Body of pancreas (tissue), 4 donors: ENCODE results near the gene METAP1D. TPM values are rescaled to one million over a fixed set of nuclear protein-coding genes. Genes with fewer than 3 reads are reported as not detected.

Experiments
- ATAC-seq: fragments of 150-250 bp; one replicate; pipeline ENCODE4 v1.9.1; 2016
- DNase-seq, 4 donors: peaks; one replicate each; pipeline ENCODE4 v3.0.0-alpha.2; 2019
- H3K27ac ChIP-seq, 4 donors: fragments of 200-600 bp; sonication (generic); 1 replicate in 3 of 4; 2 replicates in 1 of 4; pipeline versions ENCODE4 v1.5.1 to v1.6.1; 2016 to 2019; ENCODE audit warnings: mild to moderate bottlenecking in 1 of 4, mixed read lengths in 1 of 4, moderate library complexity in 1 of 4
- H3K27me3 ChIP-seq, 2 donors: fragments of 200-600 bp; sonication (generic); one replicate each; pipeline ENCODE4 v1.6.0; 2016; ENCODE audit warnings: mild to moderate bottlenecking in 1 of 2
- H3K36me3 ChIP-seq, 2 donors: fragments of 200-600 bp; sonication (generic); replicated peaks in 1 of 2; 2 replicates each; pipeline ENCODE4 v1.5.1; 2016; ENCODE audit warnings: low read depth in 2 of 2; ENCODE audit not compliant: insufficient read depth in 1 of 2
- H3K4me1 ChIP-seq: fragments of 200-600 bp; sonication (generic); one replicate; pipeline ENCODE4 v1.6.0; 2016
- H3K4me3 ChIP-seq, 2 donors: fragments of 200-600 bp; sonication (generic); 1 replicate in 1 of 2; 2 replicates in 1 of 2; pipeline ENCODE4 v1.5.1; 2016 to 2019
- H3K9me3 ChIP-seq, 3 donors: fragments of 200-600 bp; sonication (generic); 1 replicate in 2 of 3; 2 replicates in 1 of 3; pipeline ENCODE4 v1.5.1; 2016
- POLR2A ChIP-seq, 3 donors: fragments of 450-650 bp; IDR thresholded peaks; one replicate each; pipeline ENCODE4 v1.6.1; 2016; ENCODE audit warnings: antibody characterized with exemption in 3 of 3, mild to moderate bottlenecking in 2 of 3
- WGBS, 2 donors: methylation state at CpG; one replicate each; pipeline ENCODE4 v1.1.5; 2017; 5-methylcytosine and 5-hydroxymethylcytosine counted together
- intact Hi-C: fragments of 100-400 bp; cut with DNase I; formaldehyde crosslinking; loops from one replicate; pipeline ENCODE4 v1.15.1; 2023
- total RNA-seq, 2 donors: library from RNA; depleted of rRNA; stranded (reverse); fragments of >200 nt; gene quantifications; one replicate each; pipeline ENCODE4 v1.1.0, GENCODE V29; 2016
- TF ChIP-seq, protein P1 (sequence below), 7 experiments: fragments of 450-650 bp in 4 of 7; fragments of 200-600 bp in 3 of 7; sonication (generic) in 3 of 7; IDR thresholded peaks; one replicate each; pipeline ENCODE4 v1.5.1; 2016 to 2019; ENCODE audit warnings: antibody characterized with exemption in 7 of 7

The METAP1D gene
- total RNA-seq, 2 donors from 2014 or later, result 9.9 to 40.9 TPM

- intact Hi-C loops, result no loop called here
- H3K27ac ChIP-seq, result no peak overlapping the region
- DNase-seq (no peak), ATAC-seq (no peak)
- H3K36me3 ChIP-seq, result no peaks in the 10 kb centered on the region
- TF ChIP-seq POLR2A (IDR thresholded peaks at IDR 0.05), result no peak
- TF ChIP-seq, protein P1, sequence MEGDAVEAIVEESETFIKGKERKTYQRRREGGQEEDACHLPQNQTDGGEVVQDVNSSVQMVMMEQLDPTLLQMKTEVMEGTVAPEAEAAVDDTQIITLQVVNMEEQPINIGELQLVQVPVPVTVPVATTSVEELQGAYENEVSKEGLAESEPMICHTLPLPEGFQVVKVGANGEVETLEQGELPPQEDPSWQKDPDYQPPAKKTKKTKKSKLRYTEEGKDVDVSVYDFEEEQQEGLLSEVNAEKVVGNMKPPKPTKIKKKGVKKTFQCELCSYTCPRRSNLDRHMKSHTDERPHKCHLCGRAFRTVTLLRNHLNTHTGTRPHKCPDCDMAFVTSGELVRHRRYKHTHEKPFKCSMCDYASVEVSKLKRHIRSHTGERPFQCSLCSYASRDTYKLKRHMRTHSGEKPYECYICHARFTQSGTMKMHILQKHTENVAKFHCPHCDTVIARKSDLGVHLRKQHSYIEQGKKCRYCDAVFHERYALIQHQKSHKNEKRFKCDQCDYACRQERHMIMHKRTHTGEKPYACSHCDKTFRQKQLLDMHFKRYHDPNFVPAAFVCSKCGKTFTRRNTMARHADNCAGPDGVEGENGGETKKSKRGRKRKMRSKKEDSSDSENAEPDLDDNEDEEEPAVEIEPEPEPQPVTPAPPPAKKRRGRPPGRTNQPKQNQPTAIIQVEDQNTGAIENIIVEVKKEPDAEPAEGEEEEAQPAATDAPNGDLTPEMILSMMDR (IDR thresholded peaks at IDR 0.05), result no peak
- peaks cover 40% of the 10 kb centered on the region for H3K4me1 ChIP-seq
- 9 to 18% methylated on average over 31 to 37 of the region's 37 CpGs for WGBS, 2 donors
- H3K9me3 ChIP-seq, result no peaks in the 10 kb centered on the region
- no peak overlapping the region for H3K4me3 ChIP-seq
- peaks cover 0 to 94% of the 10 kb centered on the region in 2 donors for H3K27me3 ChIP-seq
Observed at GRCh38 chr2:172088245-172089004, 88.7 kb downstream of the METAP1D start.

DNA sequence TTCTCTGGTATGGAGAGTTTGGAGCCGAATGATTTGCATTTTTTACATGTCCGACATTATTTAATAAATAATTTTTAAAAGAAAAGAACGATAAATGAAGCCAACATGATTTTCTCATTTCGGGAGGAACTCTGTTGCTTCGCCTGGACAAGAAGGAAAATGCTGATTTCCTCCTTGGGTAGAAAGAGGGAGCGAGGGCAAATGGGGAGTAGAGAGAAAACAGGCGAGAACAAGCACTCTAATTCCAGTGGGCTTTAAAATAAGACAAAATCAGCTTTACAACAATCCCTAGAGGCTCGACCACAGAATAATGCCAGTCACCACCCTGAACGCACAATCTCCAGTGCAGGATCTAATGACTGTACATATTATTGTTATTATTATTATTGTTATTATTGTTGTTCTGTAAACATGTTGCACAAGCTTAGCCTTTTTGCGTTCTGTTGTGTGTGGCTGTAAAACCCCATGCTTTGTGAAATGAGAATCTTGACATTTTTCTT, 89.3 kb downstream of the METAP1D start:
- Histone ChIP-seq H3K36me3 (no peaks in the 10 kb centered on the region), H3K9me3 (no peaks in the 10 kb centered on the region), H3K27ac (no peak overlapping the region), H3K4me1 (peaks cover 38% of the 10 kb centered on the region), H3K27me3 (peaks cover 0 to 94% of the 10 kb centered on the region in 2 donors), H3K4me3 (no peak overlapping the region)
- TF ChIP-seq, protein P1 (IDR thresholded peaks at IDR 0.05), result no peak
- TF ChIP-seq POLR2A (IDR thresholded peaks at IDR 0.05), result no peak
- WGBS, 2 donors, result 13 to 23% methylated on average over 10 of the region's 10 CpGs
- no peak for ATAC-seq
- no peak for DNase-seq
- intact Hi-C loops, result no loop called here

DNA sequence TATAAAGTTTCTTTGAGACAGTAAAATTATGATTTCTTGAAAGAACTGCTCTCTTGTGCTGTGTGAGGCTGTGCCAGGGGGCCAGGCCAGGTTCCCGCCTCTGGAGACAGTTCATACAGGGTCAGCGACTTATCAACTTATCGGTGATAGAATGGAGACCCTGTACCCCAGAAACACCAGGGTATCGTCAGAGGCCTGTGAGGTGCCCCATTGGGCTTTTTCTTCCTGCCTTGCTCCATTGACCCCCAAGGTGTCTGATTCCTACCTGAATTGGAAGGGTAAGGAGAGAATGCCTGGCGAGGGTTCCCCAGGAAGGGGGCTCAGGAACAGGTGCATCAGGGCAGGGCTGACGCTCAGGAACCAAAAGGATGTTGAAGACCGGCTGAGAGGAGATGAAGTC, 89.9 kb downstream of the METAP1D start:
- Histone ChIP-seq H3K27ac (no peak overlapping the region), H3K9me3 (no peaks in the 10 kb centered on the region), H3K36me3 (no peaks in the 10 kb centered on the region), H3K27me3 (peaks cover 0 to 93% of the 10 kb centered on the region in 2 donors), H3K4me1 (peaks cover 36% of the 10 kb centered on the region), H3K4me3 (no peak overlapping the region)
- TF ChIP-seq, protein P1 (IDR thresholded peaks at IDR 0.05), result no peak
- no peak for TF ChIP-seq POLR2A (IDR thresholded peaks at IDR 0.05)
- ATAC-seq (no peak), DNase-seq (no peak)
- 35 to 41% methylated on average over 7 of the region's 7 CpGs for WGBS, 2 donors
- intact Hi-C loops, result no loop called here

DNA sequence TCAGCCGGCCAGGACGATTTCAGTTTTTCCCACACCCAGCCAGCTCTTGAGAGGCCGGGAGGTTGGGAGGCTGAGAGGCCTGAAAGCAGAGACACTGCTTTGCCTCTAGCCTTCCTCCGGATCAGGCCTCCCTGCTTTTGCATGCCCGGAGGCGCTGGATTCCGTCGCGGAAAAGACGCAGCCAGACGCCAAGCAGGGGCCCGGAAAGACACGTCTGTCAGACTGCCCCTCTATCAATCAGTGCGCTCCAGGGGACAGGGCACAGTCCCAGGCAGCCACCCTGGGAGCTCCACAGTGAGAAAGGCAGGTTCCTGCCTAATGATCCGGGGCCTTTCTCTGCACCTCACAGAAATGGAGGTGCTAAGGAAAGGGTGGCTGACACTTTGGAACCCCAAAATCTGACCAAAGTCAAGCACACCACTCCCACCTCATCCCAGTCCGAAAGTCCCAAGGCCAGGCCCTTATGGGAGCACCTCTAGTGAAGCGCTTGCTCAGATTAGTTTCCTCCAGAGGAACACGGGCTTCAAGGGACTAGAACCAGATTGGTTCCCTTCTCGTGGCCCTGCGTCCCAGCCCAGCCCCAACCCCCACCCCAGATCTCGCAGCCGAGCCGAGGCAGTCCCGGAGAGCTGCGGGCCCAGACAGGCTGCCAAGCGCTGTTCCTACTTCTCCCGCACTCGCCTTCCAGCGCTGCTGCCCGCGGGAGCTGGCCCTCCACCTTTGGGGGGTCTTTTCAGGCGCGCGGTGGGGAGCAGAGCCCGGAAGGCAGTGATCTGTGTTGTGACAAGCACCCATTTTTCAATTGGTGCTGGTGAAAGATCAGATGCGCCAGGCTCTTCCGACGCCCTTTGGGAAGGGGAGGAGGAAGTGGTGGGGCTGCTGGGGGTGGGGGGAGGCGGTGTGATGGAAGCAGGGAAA, 90.5 kb downstream of the METAP1D start:
- ATAC-seq (no peak), DNase-seq (no peak)
- 8 to 13% methylated on average over 23 to 38 of the region's 39 CpGs for WGBS, 2 donors
- Histone ChIP-seq H3K36me3 (no peaks in the 10 kb centered on the region), H3K27me3 (peaks cover 0 to 94% of the 10 kb centered on the region in 2 donors), H3K27ac (no peak overlapping the region), H3K4me1 (peaks cover 36% of the 10 kb centered on the region), H3K9me3 (no peaks in the 10 kb centered on the region), H3K4me3 (no peak overlapping the region)
- intact Hi-C loops, result no loop called here
- TF ChIP-seq POLR2A (IDR thresholded peaks at IDR 0.05), result no peak
- TF ChIP-seq, protein P1 (IDR thresholded peaks at IDR 0.05), result no peak
